ENCODE results near the gene SBSN.

The SBSN gene

GRCh38 chr19:35528218-35529038 is at the start of gene SBSN:
TSS of gene SBSN (minus strand) at chr19:35528311. CDS start at chr19:35528281, 30 bp downstream.
- DNase-seq: no peak

GRCh38 chr19:35571406-35571965 is 43.4 kb upstream of the SBSN start:
- no peak for DNase-seq

- DNase-seq: no peak
These were observed 41.2 kb upstream of the SBSN start for GRCh38 chr19:35569281-35569781.

DNA sequence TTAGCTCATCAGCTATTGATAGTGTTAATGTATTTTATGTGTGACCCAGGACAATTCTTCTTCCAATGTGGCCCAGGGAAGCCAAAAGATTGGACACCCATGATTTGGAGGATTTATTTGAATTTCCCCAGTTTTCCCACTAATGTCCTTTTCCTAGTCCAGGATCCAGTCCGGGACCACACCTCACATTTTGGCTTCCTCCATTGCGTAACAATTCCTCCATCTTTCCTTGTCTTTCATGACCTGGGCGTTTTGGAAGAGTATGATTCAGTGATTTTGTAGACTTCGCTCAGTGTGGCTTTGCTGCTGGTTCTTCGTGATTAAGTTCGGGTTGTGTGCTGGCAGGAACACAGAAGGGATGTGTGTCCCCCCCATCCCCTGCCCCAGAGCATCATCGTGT is 38.6 kb upstream of the SBSN start:
- no peak for DNase-seq

DNA sequence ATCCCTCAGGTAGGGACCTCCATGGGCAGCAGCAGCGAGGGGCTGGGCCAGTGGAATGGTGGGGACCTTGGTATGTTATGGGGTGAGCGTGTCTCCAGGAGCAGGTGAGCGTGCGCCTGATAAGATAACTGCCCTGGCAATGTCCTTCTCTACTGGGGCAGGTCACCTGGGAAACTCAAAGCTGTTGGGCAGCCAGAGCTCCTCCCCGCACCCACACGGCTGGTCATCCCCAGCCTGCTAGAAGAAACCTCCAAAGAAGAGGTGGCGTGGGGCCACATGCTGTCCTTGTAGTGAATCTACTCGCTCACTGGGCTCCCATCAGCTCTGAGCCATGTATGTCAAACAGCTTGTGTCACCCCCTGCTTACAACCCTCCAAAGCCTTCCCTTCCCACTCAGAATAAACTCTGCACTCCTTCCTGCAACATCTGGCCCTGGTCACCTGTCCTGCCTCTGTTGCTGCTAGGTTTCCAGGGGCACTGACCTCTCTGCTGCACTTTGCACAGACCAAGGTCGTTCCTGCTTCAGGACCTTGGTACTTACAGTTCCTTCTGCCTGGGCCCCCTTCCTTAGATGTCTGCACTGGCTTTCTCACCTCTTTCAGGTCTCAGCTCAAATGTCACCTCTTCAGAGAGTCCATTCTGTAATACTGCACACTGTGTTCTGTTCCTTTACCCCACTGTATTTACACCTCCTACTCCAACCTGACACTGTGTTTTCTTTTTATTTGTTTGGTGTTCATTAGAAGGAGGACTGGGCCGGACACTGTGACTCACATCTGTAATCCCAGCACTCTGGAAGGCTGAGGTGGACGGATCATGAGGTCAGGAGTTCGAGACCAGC is 37.1 kb upstream of the SBSN start:
- DNase-seq: no peak

DNA sequence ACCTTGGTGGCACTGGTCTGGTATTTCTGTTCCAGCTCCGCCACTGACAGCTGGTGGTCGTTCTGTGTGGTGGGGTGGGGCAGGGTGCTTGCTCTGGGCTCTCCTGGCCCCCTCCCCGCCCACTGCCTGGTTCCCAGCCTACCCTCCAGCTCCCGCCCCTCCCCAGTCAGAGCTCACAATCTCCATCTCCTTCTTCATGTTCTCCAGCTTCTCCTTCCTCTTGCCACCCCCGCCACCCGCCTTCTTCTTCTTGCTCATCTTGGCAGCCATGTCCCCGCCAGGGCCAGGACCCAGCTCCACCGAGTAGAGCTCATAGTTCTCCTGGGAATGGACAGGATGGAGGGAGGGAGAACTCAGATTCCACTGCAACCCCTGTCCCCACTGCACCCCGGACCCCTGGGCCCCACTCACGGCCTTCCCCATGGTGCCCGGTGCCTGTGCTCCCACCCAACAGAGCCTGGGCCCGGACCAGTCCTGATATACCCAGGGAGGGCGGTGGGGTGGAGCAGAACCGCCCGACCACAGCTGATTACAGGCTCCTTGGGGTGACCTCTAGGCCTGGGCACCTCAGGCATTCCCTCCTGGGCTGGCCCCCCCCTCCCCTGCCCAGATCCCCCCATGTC is 35.2 kb upstream of the SBSN start, which contains the start of gene ATP4A:
TSS of gene ATP4A (minus strand) at position 452 of the 623 bp plus-strand sequence. CDS start at position 423, 29 bp downstream.
- no peak for DNase-seq

GRCh38 chr19:35562776-35563175 is 34.7 kb upstream of the SBSN start:
- DNase-seq: no peak

DNA sequence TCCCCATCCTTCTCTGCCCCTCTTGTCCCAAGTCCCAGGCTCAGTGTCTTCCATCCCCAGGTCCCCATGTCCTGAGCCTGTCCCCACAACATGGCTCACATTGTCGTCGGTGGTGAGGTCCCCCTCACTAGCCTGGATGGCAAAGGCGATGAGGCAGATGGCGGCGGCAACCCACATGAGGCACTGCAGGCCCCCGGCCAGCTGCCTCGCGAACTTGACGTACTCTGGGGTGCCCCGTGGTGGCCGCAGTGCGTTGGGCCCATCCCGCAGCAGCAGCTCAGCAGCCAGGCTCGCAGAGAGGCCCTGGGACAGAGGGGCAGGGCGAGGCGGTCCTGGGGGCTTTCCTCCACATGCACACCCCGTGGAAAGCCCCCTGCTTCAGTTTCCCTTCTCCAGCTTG is 34.2 kb upstream of the SBSN start:
- DNase-seq: no peak

DNA sequence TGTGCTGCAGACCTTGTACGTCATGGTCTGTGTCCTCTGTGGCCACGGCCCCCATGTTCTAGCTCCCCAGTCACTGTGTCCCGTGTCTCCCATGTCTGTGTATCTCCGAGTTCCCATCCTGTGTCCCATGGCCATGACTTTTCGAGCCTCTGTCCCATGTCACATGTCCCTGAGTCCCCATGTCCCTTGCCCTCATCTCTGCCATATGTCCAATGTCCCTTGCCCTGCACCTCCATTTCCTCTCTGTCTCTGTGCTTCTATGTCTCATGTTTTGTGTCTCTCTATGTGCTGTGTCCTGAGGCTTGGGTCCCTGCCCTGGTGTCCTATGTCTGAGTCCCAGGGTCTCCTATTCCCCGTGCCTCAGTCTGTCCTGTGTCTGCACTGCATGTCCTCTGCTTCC is 33.3 kb upstream of the SBSN start:
- no peak for DNase-seq

- no peak for DNase-seq
These were observed 32.6 kb upstream of the SBSN start for GRCh38 chr19:35560677-35561076.

DNA sequence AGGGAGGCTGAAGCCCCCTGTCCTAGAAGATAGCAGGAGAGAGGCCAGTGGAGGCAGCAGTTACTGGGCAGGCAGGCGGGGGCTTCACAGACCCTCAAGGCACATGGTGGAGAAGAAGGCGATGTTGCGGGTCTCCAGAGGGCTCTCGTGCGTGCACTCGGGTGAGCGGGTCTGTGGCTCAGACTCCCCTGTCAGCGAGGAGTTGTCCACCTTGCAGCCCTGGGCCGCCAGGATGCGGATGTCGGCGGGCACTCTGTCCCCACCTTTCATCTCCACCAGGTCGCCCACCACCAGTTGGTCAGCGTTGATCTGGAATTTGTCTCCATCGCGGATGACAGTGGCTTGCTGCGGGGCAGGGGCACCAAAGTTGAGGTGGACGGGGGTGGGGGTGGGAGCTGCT is 32.2 kb upstream of the SBSN start:
- no peak for DNase-seq

DNA sequence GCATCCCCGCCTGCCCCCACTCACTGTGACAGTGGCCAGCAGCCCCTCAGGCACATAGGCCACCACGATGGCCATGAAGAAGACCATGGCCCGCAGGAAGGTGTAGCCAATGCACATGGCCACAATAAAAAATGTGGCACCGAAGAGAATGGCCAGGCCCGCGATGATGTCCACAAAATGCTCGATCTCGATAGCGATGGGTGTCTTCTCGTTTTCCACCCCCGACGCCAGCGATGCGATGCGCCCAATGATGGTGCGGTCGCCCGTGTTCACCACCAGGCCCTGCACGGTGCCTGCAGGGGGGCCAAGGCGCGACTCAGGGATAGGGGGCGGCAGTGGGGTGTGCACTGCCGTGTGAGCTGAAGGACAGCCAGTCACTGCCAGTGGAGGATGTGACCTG is 31.7 kb upstream of the SBSN start:
- DNase-seq: no peak

DNA sequence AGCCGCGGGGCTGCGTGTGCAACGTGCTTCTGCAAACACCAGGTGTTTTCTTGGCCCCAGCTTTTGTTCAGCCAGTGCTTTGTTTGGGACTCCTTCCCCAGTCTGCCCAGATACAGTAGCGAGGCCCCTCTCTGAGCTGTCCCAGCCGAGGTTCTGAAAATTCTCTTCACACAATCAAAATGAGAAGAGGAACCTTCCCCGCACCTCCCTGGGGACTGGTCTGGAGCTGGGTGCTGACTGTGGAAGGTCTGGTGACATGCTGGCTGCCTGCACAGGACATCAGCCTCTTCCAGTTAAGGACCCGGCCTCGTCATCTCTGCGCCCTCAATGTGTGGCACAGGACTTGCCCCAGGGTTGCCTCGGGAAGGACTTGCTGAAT is 31.2 kb upstream of the SBSN start:
- DNase-seq: no peak

DNA sequence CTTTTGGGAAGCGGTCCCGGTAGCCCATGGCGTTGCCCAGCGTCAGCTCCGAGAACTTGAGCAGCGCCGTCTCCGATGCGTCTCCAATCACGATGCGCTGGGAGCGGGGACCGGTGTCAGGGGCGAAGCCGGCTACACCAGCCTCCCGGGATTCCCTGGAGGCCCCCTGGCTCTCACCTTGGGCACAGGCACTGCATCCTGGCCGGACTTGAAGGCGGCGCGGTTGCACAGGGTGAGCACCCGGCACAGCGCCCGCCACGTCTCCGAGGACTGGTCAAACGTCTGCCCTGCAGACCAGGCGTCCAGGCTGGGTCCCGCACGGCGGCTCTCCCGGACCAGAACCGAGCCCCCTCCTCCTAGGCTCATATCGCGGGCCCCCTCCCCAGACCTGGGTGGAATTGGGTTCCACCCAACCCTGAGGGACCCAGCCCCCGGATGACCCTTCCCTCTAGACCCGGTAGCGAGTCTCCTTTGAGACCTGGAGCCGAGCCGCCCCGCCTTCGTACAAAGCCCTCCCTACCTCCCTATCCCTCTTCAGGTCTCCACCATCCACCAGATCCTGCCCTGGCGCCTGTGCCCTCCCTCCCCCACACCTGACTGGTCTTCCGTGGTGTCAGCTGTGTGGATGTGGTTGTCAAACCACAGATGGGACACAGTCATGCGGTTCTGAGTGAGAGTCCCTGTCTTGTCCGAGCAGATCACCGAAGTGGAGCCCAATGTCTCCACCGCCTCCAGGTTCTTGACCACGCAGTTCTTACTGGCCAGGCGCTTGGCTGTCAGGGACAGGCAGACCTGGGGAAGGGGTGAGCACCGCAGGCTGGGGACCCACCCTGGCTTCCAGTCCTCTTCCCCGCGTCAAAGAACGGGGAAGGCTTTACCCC is 30.5 kb upstream of the SBSN start:
- DNase-seq: no peak

DNA sequence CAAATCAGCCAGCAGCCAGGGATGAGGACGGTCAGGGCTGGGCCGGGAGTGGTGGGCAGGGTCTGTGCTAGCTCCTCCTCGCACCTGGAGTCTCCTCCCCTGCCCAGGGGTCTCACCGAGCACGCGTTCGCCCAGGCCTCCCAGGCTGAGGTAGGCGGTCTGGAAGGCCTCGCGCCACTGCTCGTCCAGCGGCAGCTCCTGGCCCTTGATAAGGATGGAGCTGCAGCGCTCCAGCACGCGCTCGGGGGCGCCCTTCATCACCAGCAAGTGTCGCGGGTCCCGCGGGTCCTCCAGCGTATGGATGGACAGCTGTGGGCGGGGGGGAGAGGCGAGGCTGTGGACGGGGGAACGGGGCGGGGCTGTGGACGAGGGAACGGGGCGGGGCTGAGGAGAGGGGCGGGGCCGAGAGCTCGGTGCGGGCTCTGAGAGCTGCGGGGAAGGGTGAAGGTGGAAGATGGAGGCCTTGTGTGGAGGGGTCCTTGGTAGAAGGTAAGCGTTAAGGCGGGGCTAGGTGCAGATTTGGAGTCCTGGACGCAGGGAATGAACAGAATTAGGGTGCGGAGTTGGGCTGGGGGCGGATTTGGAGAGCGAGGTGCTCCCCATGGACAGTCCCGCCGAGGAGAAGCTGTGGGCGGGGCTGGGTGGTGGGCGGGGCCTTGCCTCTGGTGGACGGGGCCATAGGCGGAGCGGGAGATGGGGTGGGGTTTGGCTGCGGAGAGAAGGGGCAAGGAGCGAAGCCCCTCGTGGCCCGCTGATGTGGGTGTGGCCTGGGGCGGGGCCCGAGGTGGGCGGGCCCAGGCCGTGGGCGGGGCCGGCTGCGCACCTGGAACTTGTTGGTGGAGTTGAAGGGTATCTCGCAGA is 29.7 kb upstream of the SBSN start:
- DNase-seq: no peak

DNA sequence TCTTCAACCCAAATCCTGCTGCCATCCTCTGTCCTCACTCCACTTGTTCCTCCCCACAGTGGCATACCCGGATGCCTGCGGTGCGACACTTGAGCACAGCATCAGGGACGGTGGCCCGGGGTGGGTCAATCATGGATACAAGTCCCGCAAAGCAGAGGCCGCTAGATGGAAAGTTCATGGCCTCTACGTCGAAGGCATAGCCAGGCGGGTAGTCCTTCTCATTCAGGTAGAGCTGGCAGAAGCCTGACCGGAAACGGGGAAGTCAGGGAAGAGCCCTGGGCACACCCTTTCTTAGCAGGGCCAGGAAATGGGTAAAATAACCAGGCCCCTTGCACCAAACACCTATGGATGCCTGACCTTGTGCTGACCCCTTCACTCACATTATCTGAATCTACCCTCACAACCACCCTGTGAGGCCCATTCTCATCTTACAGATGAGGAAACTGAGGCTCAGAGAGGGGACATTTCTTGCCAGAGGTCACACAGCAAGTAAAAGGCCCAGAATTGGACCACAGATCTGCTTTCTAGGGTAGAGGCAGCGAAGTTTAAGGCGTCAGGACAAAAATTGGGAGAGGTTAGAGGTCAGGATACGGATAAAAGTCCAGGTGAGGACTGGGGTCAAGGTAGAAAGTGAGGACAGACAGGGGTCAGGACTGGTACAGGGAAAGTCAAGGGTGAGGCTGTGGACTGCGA is 28.9 kb upstream of the SBSN start:
- DNase-seq: no peak

DNA sequence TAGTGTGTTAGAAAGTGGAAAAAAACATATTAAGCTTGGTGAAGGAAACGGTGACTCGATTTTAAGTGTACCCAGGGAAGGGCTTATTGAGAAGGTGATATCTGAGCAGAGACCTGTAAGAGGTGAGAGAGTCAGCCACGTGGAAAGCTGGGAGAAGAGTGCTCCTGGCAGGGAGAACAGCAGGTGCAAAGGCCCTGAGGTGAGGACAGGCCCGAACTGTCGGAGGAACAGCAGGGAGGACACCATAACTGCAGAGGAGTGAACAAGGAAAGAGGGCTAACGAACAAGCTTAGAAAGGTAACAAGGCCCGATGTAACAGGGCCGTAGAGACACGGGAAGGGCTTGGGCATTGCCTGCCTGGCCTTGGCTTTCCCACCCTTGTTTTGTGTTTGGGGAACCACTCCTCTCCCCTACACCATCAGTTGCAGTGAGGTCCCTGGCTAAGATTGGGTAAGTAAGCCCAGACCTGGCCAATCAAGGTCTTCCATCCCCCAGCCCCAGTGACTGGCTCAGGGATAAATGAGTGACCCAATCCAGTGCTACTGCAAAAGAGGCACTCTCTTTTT is 28.0 kb upstream of the SBSN start:
- no peak for DNase-seq

GRCh38 chr19:35555301-35556005 is 27.3 kb upstream of the SBSN start:
- no peak for DNase-seq

DNA sequence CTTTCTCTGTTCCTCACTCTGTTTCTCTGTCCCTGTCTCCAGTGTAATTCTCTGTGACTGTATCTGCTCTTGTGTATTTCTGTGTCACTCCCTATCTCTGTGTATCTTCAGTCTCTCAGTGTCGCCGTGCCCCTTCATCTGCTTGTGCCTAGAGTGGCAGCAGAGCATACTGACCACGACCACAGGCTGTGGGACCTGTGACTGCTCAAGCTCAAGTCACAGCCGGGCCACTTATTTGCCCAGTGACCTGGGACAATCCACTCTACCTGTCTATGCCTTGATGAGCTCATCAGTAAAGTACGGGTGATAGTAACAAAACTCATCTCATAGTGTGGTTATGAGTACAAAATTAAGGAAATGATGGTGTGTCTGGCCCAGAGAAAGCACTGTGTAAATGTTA is 26.0 kb upstream of the SBSN start:
- no peak for DNase-seq
